Hepatocyte (in vitro differentiated cells): ENCODE data around the gene FAR2.

Source experiments
- EZH2 ChIP-seq: fragments of 200-600 bp; sonication (generic); IDR thresholded peaks from 2 replicates; pipeline ENCODE4 v1.6.1; 2016; ENCODE audit warnings: antibody characterized with exemption, mild to moderate bottlenecking, borderline replicate concordance
- EZH2phosphoT487 ChIP-seq: fragments of 200-600 bp; sonication (generic); IDR thresholded peaks from one replicate; pipeline ENCODE4 v1.6.1; 2018; ENCODE audit warnings: antibody characterized with exemption, mild to moderate bottlenecking, low read depth, moderate library complexity; ENCODE audit not compliant: unreplicated experiment, severe bottlenecking
- TF ChIP-seq, protein P1 (sequence below): fragments of 200-600 bp; sonication (generic); IDR thresholded peaks from 2 replicates; pipeline ENCODE4 v1.5.1; 2016; ENCODE audit warnings: antibody characterized with exemption, mild to moderate bottlenecking; ENCODE audit not compliant: poor library complexity

DNA sequence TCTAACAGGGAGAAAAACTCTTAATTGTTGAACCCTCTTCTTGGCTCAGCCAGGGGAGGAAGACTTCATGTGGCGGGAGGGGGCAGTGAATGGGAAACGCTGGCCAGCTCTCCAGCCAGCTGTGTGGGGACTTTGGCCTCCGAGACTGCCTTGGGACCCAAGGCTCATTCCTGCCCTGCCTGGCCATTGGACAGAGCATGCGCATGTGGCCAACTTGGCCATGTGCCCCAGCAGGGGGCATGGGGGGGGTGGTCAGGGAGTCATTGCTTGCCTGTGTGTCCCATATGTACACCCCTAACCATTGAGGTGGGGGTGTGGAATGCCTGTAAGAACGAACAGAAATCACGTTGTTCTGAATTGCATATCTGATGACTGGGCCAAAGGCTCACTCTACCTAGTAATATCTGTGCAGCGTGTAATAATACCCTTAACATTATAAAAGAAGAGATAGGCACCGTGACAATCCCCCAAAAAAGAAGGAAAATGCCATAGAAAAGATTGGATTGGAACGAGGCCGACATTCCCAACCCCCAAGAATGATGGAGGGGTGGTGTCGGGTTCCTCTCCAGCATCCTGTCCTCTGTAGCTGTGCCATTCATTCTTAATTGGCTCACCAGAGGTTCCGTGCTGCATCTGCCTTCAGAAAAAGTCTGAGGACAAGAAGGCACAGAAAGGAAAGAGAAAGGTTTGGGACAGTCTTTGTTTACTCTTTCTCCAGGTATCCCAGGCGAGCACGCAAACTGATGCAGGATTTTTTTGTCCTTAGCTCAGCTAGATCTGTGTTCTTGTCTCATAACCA lies 3.5 kb upstream of the FAR2 start:
- TF ChIP-seq EZH2 (no peak), EZH2phosphoT487 (no peak)
- TF ChIP-seq, protein P1, sequence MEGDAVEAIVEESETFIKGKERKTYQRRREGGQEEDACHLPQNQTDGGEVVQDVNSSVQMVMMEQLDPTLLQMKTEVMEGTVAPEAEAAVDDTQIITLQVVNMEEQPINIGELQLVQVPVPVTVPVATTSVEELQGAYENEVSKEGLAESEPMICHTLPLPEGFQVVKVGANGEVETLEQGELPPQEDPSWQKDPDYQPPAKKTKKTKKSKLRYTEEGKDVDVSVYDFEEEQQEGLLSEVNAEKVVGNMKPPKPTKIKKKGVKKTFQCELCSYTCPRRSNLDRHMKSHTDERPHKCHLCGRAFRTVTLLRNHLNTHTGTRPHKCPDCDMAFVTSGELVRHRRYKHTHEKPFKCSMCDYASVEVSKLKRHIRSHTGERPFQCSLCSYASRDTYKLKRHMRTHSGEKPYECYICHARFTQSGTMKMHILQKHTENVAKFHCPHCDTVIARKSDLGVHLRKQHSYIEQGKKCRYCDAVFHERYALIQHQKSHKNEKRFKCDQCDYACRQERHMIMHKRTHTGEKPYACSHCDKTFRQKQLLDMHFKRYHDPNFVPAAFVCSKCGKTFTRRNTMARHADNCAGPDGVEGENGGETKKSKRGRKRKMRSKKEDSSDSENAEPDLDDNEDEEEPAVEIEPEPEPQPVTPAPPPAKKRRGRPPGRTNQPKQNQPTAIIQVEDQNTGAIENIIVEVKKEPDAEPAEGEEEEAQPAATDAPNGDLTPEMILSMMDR, result no peak
